ENCODE results near the gene TXNDC15. TPM values are rescaled to one million over a fixed set of nuclear protein-coding genes. Genes with fewer than 3 reads are reported as not detected.

TXNDC15 gene
- total RNA-seq, 4 donors from 2014 or later: 26.3 to 81.9 (median 45.6) TPM

GRCh38 chr5:134887593-134888159, 13.5 kb downstream of the TXNDC15 start:
- WGBS, 2 donors (ENCODE audit: low coverage in 1 of 2): 71 to 91% methylated on average over 2 to 14 of the region's 14 CpGs

GRCh38 chr5:134889335-134889734, 15.2 kb downstream of the TXNDC15 start:
- in situ Hi-C loops (cut with MboI; ENCODE audit: low pct_ligation_motif_present in 1 of 4, low pct_unique_long_range_greater_than_20kb in 1 of 4, low sequenced_read_pairs in 3 of 4): no loop called here
- 96% methylated on average over 8 of the region's 8 CpGs; no CpG with 5 or more reads in 1 of the 2 donors for WGBS, 2 donors (ENCODE audit: low coverage in 1 of 2)
- intact Hi-C loops (cut with DNase I; ENCODE audit: low total_unique reads): no loop called here

More at GRCh38 chr5:134887593-134888159, 13.5 kb downstream of the TXNDC15 start:
- DNase-seq: no peak
- intact Hi-C loops (cut with DNase I; ENCODE audit: low total_unique reads) (no loop called here), in situ Hi-C loops (cut with MboI; ENCODE audit: low pct_ligation_motif_present in 1 of 4, low pct_unique_long_range_greater_than_20kb in 1 of 4, low sequenced_read_pairs in 3 of 4) (no loop called here)
- no peaks in the 10 kb centered on the region for H3K4me1 ChIP-seq
- no peak overlapping the region for H3K27ac ChIP-seq
- H3K9me3 ChIP-seq: no peaks in the 10 kb centered on the region
- H3K36me3 ChIP-seq: peaks cover 0 to 7% (median 0%) of the 10 kb centered on the region in 4 donors
- no peak overlapping the region for H3K4me3 ChIP-seq
- no peaks in the 10 kb centered on the region for H3K27me3 ChIP-seq
- TF ChIP-seq CTCF (IDR thresholded peaks at IDR 0.05) (no peak), EP300 (IDR thresholded peaks at IDR 0.05; ENCODE audit: low read depth) (no peak), POLR2AphosphoS5 (IDR thresholded peaks at IDR 0.05) (no peak), POLR2A (IDR thresholded peaks at IDR 0.05) (no peak)

GRCh38 chr5:134891473-134891872, 17.3 kb downstream of the TXNDC15 start:
- no peaks in the 10 kb centered on the region for H3K9me3 ChIP-seq
- 100% methylated on average over 1 of the region's 1 CpG for WGBS, 2 donors (ENCODE audit: low coverage in 1 of 2)
- H3K27ac ChIP-seq: no peak overlapping the region
- H3K4me3 ChIP-seq: no peak overlapping the region
- H3K27me3 ChIP-seq: no peaks in the 10 kb centered on the region
- TF ChIP-seq POLR2A (IDR thresholded peaks at IDR 0.05) (no peak), EP300 (IDR thresholded peaks at IDR 0.05; ENCODE audit: low read depth) (no peak), POLR2AphosphoS5 (IDR thresholded peaks at IDR 0.05) (no peak), CTCF (IDR thresholded peaks at IDR 0.05) (no peak)
- intact Hi-C loops (cut with DNase I; ENCODE audit: low total_unique reads): no loop called here
- no peak for DNase-seq
- in situ Hi-C loops (cut with MboI; ENCODE audit: low pct_ligation_motif_present in 1 of 4, low pct_unique_long_range_greater_than_20kb in 1 of 4, low sequenced_read_pairs in 3 of 4): no loop called here
- H3K4me1 ChIP-seq: no peaks in the 10 kb centered on the region
- peaks cover 0 to 7% (median 0%) of the 10 kb centered on the region in 4 donors for H3K36me3 ChIP-seq

More at GRCh38 chr5:134889335-134889734, 15.2 kb downstream of the TXNDC15 start:
- H3K9me3 ChIP-seq: no peaks in the 10 kb centered on the region
- H3K27me3 ChIP-seq: no peaks in the 10 kb centered on the region
- no peak overlapping the region for H3K4me3 ChIP-seq
- DNase-seq: no peak
- H3K4me1 ChIP-seq: no peaks in the 10 kb centered on the region
- TF ChIP-seq CTCF (IDR thresholded peaks at IDR 0.05) (no peak), POLR2A (IDR thresholded peaks at IDR 0.05) (no peak)
- peaks cover 0 to 7% (median 0%) of the 10 kb centered on the region in 4 donors for H3K36me3 ChIP-seq
- H3K27ac ChIP-seq: no peak overlapping the region

GRCh38 chr5:134892282-134892681, 18.1 kb downstream of the TXNDC15 start:
- intact Hi-C loops (cut with DNase I; ENCODE audit: low total_unique reads) (no loop called here), in situ Hi-C loops (cut with MboI; ENCODE audit: low pct_ligation_motif_present in 1 of 4, low pct_unique_long_range_greater_than_20kb in 1 of 4, low sequenced_read_pairs in 3 of 4) (no loop called here)
- Histone ChIP-seq H3K36me3 (peaks cover 0 to 7% (median 2%) of the 10 kb centered on the region in 4 donors), H3K27me3 (no peaks in the 10 kb centered on the region), H3K4me1 (no peaks in the 10 kb centered on the region), H3K27ac (no peak overlapping the region), H3K4me3 (no peak overlapping the region), H3K9me3 (no peaks in the 10 kb centered on the region)
- DNase-seq: no peak
- TF ChIP-seq EP300 (IDR thresholded peaks at IDR 0.05; ENCODE audit: low read depth) (no peak), CTCF (IDR thresholded peaks at IDR 0.05) (no peak), POLR2A (IDR thresholded peaks at IDR 0.05) (no peak), POLR2AphosphoS5 (IDR thresholded peaks at IDR 0.05) (no peak)
- WGBS, 2 donors (ENCODE audit: low coverage in 1 of 2): 82 to 87% methylated on average over 3 of the region's 3 CpGs
